Glutamatergic neuron (in vitro differentiated cells): ENCODE measurements around the gene PTK7. TPM values are rescaled to one million over a fixed set of nuclear protein-coding genes. Genes with fewer than 3 reads are reported as not detected.
A peak's percentile ranks its signal among the peaks of the same experiment; 100 is the strongest.

Source experiments
- DNase-seq: peaks from one replicate; pipeline ENCODE4 v3.0.0; 2022
- H3K27ac Mint-ChIP-seq: one replicate; pipeline ENCODE4 v1.8.0; 2020; ENCODE audit warnings: mild to moderate bottlenecking, mixed read lengths, inconsistent platforms; ENCODE audit not compliant: unreplicated experiment
- H3K27me3 Mint-ChIP-seq: one replicate; pipeline ENCODE4 v1.8.0; 2020; ENCODE audit warnings: mild to moderate bottlenecking, moderate library complexity, mixed read lengths, inconsistent platforms; ENCODE audit not compliant: unreplicated experiment
- H3K36me3 Mint-ChIP-seq: one replicate; pipeline ENCODE4 v1.8.0; 2020; ENCODE audit warnings: mild to moderate bottlenecking, mixed read lengths, inconsistent platforms; ENCODE audit not compliant: unreplicated experiment
- H3K4me1 Mint-ChIP-seq: one replicate; pipeline ENCODE4 v1.8.0; 2020; ENCODE audit warnings: mild to moderate bottlenecking, low read depth, mixed read lengths, inconsistent platforms; ENCODE audit not compliant: unreplicated experiment
- H3K4me3 Mint-ChIP-seq: one replicate; pipeline ENCODE4 v1.8.0; 2020; ENCODE audit warnings: mild to moderate bottlenecking, mixed read lengths, inconsistent platforms; ENCODE audit not compliant: unreplicated experiment
- H3K9me3 Mint-ChIP-seq: one replicate; pipeline ENCODE4 v1.8.0; 2020; ENCODE audit warnings: mild to moderate bottlenecking, moderate library complexity, mixed read lengths, inconsistent platforms; ENCODE audit not compliant: unreplicated experiment
- CTCF ChIP-seq: fragments of 200-600 bp; sonication (generic); IDR thresholded peaks from one replicate; pipeline ENCODE4 v1.5.0; 2021; ENCODE audit not compliant: partially characterized antibody, unreplicated experiment
- total RNA-seq: library from RNA; stranded (reverse); fragmentation: NEBNext Ultra II Directional; extraction: Animal tissue kit (Norgen Biotek cat#: 25700); gene quantifications from one replicate; pipeline ENCODE4 v1.2.1, GENCODE V29; 2021; ENCODE audit not compliant: unreplicated experiment

PTK7 gene
- total RNA-seq, 1 donor from 2014 or later, result 166 TPM

- no peak for DNase-seq
- Mint-ChIP-seq H3K4me1 (peaks cover 43% of the 10 kb centered on the region), H3K27me3 (no peaks in the 10 kb centered on the region), H3K9me3 (peaks cover 7% of the 10 kb centered on the region), H3K4me3 (peak overlapping the region; percentile 8), H3K27ac (peak overlapping the region; percentile 13), H3K36me3 (no peaks in the 10 kb centered on the region)
- TF ChIP-seq CTCF, result no peak
Measured at GRCh38 chr6:43093436-43094289, 17.5 kb downstream of the PTK7 start.

- Mint-ChIP-seq H3K27ac (peak overlapping the region; percentile 45), H3K36me3 (no peaks in the 10 kb centered on the region), H3K4me3 (peak overlapping the region; percentile 1), H3K9me3 (peaks cover 2% of the 10 kb centered on the region), H3K4me1 (peaks cover 37% of the 10 kb centered on the region), H3K27me3 (no peaks in the 10 kb centered on the region)
- DNase-seq, result no peak
- TF ChIP-seq CTCF, result no peak
Measured at GRCh38 chr6:43095939-43096338, 19.8 kb downstream of the PTK7 start.

GRCh38 chr6:43096451-43097097 is 20.5 kb downstream of the PTK7 start:
- H3K27ac Mint-ChIP-seq, result peak overlapping the region; percentile 53
- H3K4me1 Mint-ChIP-seq, result peaks cover 37% of the 10 kb centered on the region
- H3K27me3 Mint-ChIP-seq, result no peaks in the 10 kb centered on the region
- H3K4me3 Mint-ChIP-seq, result no peak overlapping the region
- H3K9me3 Mint-ChIP-seq, result peaks cover 2% of the 10 kb centered on the region
- DNase-seq, result no peak
- TF ChIP-seq CTCF, result no peak
- no peaks in the 10 kb centered on the region for H3K36me3 Mint-ChIP-seq

- H3K4me1 Mint-ChIP-seq, result peaks cover 37% of the 10 kb centered on the region
- DNase-seq, result no peak
- H3K27ac Mint-ChIP-seq, result peak overlapping the region; percentile 53
- H3K27me3 Mint-ChIP-seq, result no peaks in the 10 kb centered on the region
- no peak overlapping the region for H3K4me3 Mint-ChIP-seq
- no peaks in the 10 kb centered on the region for H3K36me3 Mint-ChIP-seq
- H3K9me3 Mint-ChIP-seq, result peaks cover 2% of the 10 kb centered on the region
- TF ChIP-seq CTCF, result no peak
Measured at GRCh38 chr6:43097098-43097489, 21.0 kb downstream of the PTK7 start.

- Mint-ChIP-seq H3K27ac (peak overlapping the region; percentile 53), H3K27me3 (no peaks in the 10 kb centered on the region), H3K4me1 (peaks cover 37% of the 10 kb centered on the region), H3K36me3 (no peaks in the 10 kb centered on the region), H3K9me3 (peaks cover 2% of the 10 kb centered on the region), H3K4me3 (no peak overlapping the region)
- DNase-seq, result no peak
- TF ChIP-seq CTCF, result no peak
Measured at GRCh38 chr6:43097502-43097901, 21.4 kb downstream of the PTK7 start.
